CD4-positive, alpha-beta T cell treated with Interleukin-1 beta for 1 hour (primary cell): ENCODE data around the gene DGKB.

Experiments used
- DNase-seq, 2 donors: peaks; one replicate each; pipeline ENCODE4 v3.0.0-alpha.2; 2020 to 2022

DGKB gene

DNA sequence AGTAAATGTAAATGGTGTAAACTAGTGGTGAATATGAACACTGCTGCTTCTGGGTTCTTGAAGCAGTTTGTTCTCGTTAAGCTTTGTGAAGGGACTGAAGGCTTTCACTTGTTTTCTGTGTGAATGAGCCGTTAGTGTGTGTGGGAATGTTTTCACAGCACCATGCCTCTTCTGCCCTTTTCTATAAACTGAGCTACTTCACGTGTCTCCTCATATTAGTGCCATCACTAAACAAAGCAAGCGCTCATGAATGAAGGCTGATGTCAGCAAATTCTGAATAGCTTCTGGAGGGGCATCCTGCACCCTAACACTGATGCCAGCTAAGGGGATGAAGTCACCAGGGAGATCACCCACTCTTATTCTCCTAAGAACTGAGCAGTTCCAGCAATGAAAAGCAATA, 707.5 kb downstream of the DGKB start:
- DNase-seq = no peak

DNA sequence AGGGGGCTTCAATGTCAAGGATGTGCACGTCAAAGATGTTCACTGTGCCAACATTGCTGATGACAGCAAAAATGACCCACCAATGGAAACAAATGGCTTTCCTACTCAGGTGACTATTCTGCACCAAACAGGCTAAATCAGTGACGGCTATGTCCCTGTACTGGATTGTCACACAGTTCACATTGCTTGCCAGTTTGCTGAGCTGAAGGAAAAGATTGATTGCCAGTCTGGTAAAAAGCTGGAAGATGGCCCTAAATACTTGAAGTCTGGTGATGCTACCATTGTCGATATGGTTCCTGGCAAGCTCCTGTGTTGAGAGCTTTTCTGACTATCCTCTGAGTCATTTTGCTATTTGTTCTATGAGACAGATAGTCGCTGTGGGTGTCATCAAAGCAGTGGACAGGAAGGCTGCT, 710.9 kb downstream of the DGKB start:
- no peak for DNase-seq

DNA sequence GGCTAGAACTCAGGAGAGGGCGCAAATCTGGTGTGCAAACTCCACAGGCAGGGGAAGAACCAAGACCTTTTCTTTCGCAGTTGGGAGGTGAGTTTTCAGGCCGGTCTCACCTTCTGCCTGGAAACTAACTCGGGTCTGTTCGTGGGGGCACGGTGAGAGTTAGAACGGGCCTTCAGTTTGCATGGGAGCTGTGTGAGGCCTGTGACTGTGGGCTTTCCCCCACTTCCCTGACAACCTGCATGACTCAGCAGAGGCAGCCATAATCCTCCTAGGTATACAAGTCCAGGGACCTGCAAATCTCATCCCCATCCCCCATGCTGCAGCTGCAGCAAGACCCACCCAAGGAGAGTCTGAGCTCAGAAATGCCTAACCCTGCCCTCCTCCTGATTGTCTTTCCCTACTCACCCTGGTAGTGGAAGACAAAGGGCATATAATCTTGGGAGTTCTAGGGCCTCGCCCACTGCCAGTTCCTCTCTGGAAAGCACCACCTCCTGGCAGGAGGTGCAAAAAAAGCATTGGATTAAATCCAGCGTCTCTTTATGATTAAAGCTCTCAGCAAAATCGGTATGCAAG, 718.2 kb downstream of the DGKB start:
- no peak for DNase-seq

DNA sequence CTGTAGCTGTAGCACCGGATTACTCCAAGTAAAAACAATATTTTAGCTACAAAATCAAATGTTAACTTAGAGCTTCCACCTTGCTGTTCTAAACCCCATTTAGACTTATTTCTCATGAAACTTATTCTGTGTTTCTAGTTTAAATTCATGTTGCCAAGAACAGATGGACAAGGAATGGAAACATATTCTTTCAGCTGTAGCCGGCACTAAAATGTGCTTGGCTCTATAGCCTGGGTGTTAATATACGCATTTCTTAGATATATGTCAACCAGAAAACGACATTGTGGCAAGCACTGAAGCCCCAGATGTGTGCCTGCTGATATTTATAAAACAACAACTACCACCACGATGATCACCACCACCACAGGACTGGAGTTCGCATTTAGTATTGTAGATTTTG, 722.8 kb downstream of the DGKB start:
- no peak for DNase-seq

DNA sequence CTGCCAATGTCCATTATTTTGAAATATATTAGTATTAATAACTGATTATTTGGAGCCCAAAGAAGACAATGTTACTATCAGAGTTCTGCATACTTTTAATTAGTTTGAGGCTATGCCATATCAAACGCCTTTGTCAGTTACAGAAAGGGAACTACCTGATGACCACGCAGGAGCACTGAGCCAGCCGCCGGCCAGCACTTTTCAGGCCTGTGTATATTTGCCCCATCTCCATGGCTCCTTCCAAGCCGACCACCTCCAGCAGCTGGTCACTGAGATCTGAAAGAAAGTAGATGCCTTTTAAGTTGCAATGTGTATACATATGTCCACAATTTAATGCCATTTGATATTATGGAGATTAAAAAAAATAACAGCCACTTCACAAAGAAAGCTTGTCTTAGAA, 724.7 kb downstream of the DGKB start:
- no peak for DNase-seq

DNA sequence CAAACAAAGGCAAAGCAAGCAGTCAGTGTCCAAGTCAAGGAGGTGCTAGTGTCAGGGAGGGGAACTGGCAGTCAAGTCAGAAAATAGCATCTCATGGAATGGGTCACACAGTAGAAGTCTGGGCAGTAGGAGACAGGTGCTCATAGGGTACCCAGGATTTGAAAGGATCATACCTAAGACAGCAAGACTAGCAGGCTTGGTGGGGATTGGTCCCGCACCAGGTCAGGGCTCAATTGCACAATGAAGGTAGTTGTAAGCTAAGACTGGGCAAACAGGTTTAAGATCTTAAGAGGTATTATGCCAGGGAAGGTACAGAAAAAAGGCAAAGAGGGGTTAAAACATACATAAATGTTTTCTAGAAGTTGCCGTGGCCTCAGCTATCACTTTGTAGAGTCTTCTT, 731.7 kb downstream of the DGKB start:
- DNase-seq = no peak

DNA sequence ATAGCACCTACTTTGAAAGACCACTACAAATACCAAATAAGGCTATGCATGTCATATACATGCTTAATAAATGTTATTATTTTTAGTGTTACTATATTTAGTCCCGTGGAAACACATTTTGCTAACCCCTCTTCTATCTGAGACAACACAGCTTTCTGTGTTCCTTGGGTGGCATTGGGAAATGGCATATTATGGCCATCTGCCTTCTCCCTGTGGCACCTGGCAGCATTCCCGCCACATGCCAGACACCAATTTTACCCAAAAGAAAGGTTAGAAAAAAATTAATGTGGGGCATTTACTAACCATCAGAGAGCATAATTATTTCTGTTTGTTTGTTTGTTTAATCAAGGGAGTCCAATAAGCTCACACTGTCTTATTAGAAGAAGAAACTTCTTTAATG, 744.4 kb downstream of the DGKB start:
- no peak for DNase-seq

DNA sequence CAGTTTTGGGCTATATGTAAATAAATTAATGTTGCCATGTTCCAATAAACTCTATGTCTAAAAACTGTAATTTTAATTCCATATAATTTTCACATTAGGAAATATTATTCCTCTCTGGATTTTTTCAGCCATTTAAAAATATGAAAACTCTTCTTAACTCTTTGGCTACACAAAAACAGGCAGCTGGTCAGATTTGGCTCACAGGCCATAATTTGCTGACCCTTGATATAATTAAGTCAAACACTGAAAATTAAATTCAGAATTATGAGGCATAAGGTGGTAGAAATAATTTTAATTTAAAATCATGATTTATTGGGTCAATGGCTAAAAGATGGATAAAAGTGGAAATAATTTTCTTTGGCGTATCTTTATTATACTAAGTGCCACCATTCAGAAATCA, 746.1 kb downstream of the DGKB start:
- DNase-seq = no peak

DNA sequence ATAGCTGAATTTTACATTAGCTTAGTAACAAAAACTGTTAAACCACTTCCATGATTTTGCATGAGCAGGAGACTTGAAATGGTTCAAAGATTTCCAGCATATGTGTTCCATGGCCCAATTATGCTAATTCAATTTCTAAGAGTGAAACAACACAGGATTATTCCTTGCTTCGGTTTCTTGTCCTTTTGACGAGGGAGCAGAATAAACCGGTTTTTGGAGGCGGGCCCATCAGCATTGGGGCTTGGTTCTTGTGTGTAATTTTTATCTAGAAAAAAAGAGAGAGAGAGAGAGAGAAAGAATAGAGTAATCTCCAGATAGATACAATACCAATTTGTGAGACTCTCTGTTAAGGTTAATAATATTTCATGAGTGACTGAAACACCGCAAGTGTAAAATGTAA, 753.6 kb downstream of the DGKB start:
- DNase-seq = no peak

DNA sequence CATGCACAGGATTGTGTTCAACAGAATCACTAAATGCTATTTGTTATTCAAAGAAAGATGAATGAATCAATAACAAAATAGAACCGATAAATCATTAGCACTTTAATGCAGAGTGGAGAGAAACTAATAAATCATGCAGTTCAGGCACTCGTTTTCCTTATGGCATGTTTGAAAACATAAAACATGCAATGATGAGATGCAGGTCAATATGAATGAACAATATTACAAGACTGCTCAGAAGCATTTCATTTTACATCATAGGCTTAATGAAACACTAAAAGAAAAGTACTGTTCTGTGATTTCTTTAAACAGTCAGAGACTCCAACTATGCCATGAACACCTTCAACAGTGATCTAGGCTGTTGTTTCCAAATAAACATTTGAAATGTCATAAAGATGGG, 755.0 kb downstream of the DGKB start:
- DNase-seq = no peak

DNA sequence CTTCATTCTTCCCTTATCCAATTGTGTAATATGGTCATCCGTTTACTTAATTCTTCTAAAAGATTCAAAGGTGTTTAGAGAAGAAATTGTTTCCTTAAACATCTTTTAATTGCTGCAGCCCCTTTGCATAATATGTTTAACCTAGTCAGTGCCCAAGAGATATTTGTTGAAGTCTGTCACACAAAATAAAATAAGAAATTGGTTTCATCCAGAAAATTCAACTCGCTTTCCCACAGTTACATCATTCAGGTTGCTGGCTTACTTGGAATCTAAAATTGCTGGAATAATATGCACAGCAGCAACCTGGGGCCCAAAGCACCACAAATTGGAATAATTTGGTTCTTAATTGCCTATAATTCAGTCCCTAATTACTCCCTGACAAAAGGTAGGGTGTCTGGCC, 758.0 kb downstream of the DGKB start:
- DNase-seq = no peak

DNA sequence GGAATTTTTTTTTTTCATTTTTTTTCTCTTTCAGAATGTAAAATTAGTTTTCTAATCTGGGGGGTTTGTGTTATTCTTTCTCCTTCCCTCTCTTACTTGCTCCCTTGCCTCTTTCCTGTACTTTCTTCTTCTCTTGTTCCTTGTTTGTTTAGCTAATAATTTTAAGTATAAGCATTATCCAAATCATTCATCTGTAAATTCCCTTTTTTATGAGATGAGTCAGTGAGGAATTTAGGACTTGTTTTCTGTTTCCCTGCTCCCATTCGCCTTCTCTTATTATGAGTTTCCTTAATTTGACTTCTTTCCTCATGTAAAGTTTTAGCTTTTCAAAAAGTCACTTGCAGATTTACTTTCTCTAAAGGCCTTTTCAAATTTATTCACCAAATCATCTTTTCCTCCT, 758.4 kb downstream of the DGKB start:
- no peak for DNase-seq

DNA sequence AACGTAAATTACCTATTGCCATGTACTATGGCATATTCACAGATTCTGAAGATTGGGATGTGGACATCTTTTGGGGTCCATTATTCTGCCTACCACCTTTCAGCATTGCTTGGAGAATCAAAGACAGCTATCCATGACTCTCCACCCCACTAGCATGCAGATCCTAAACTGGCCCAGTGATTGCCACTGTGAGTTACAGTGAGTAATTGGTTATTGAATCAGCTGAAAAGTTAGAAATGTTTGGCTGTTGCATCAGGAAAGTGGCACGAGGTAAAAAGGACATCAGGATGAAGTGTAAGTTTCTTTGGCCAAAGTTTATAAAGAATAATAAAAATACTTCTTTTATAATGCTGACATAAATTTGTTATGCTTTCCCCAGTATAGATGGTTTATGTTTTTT, 764.9 kb downstream of the DGKB start:
- no peak for DNase-seq

DNA sequence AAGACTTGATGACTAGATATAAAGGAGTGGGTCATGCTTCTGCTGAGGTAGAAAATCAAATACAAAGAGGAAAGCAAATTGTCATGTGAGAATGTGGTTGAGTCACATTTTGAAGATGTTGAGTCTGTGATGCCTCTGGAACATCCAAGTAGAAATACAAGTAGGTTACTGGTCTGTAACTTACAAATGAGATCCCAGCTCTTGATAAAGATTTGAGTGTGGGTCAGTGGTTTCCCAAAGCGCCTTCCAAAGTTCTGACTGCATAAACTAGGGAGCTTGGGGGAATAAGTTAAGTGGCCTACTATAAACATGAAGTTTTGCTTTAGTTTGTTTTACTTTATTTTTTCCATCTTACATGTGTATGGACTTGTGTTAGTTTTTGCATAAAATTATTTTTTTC, 768.8 kb downstream of the DGKB start:
- DNase-seq = no peak

DNA sequence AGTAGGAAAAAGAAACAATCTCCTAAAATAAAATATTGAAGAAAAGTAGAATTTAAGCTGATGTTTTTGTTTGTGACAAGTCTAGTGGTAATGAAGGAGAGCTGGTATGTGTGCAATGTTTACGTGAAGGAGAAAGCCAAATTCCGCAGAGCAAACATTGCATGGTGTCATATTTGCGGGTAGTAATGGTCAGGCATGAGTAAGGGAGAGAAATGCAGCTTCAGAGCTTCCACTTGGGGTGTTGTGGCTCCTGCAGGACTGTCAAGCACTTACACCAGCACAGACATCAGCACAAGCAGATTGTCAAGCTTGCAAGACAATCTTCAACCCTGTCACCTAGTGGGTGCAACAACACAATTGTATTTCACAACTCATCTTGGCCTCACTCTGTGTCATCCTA, 776.6 kb downstream of the DGKB start:
- DNase-seq = no peak

DNA sequence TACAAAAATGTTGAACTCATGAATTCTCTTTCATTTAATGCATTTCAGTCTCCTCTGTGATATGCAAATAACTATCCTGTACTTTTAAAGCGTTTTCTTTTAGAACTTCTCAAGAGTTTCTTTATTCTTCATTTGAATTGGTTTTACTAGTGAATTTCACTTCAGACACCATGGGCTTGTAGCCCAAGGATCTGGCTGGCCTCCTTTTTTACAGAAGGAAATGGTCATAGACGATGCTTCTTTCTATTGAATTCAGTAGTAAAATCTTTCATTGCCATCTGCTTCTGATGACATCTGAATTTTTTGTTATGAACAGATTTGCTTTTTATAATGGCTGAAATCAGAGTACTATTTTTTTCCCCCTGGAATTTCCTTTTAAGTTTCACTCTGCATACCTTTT, 777.8 kb downstream of the DGKB start:
- no peak for DNase-seq

DNA sequence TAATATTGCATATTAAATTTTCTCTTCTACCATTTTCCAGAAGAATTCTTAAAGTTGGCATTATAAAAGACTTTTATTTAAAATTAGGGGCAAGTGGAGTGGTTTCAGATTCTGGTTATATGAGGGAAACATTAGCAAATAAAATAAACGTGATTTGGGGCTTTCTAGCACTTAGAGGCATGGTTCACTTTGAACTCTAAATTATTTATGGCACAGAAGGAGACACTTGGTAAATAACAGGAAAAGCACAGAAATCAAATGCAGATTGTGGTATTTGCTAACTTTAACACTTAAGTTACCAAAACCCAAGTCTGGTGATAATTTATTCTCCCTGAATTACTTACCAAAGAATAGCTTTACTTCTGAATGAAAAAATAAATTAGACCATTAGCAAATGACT, 778.6 kb downstream of the DGKB start:
- DNase-seq = no peak

DNA sequence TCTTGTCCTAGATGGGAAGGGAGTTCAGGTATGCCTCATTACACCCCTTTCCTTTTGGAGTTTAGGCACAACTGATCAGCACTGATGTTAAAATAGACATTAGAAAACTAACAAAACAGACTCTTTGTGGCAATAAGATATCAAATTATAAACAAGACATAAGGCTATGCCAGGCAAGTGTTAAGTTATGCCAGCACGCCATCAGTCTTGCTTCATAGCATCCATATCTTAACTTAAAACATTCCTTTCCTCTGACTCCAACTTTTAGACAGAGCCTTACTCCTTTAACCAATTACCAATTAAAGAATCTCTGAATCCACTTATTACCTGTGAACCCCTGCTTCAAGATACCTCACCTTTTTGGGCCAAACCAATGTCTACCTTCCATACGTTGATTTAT, 786.9 kb downstream of the DGKB start:
- DNase-seq = no peak

DNA sequence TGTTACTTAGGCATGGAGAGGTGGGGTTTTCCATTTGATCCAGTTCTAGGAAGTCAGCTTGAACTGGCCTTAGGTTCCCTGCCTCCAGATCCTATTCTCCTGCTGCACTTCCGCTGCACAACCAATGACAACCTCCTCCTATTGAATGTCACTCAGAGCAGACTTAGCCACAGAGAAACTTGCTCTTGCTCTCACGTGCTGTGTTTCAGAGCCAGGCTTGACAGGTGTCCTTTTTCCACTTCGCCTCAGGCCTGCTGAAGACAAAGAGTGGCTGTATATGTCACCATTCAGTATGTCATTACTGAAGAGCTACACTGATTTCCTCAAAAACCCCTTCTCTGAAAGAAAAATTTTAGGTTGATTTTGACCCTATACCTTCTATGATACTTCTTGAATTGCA, 797.7 kb downstream of the DGKB start:
- DNase-seq = no peak

DNA sequence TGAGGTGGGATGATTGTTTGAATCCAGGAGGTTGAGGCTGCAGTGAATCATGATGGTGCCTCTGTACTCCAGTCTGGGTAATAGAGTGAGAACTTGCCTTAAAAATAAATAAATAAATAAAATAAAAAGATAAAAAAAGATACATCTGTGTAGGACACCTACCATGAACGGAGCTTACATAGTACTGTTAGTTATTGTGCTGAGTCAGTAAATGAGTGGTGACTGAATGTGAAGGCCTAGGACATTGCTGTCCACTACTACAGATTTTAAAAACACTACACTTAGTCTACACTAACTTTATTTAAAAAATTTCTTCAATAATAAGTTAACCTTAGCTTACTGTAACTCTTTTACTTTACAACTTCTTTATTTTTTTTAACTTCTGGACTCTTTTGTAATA, 806.4 kb downstream of the DGKB start:
- DNase-seq = no peak

DNA sequence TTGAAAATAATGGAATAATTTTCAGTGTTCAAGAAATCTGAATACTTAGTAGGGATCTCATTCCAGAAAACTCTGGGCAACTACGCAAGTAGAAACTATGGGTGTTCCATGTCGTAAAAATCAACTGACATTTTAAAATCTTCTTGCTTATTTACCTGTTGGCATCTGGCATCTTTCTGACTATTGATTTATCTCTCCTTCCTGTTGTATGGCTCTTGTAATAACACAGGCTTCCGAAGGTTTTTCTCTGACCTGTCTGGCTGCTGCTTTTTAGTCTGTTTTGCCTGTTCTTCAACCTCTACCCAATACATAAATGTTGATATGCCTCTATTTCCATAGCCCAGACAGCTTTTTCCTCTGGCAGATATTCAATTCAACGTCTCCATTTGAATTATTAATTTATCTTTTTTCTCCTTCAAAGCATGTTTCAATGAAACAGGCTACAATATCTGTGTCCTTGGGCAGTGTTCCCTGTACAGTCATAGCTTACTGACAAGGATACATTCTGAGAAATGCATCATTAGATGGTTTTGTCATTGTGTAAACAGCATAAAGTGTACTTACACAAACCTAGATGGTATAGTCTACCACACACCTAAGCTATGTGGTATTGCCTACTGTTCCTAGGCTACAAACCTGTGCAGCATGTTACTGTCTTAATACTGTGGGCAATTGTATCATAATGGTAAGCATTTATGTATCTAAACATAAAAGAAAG, 807.2 kb downstream of the DGKB start:
- DNase-seq = no peak
